C4-2B (cell line): Measurements from ENCODE around the gene ARID5B.

ENCODE experiments used
- H3K27ac ChIP-seq: fragments of 450-650 bp; 2 replicates; pipeline ENCODE4 v1.5.1; 2017
- CTCF ChIP-seq: fragments of 450-650 bp; conservative IDR thresholded peaks from 2 replicates; pipeline ENCODE4 v1.5.1; 2017; ENCODE audit warnings: mild to moderate bottlenecking
- ZFX ChIP-seq: fragments of 450-650 bp; IDR thresholded peaks from 2 replicates; pipeline ENCODE4 v1.6.1; 2017

ARID5B gene

DNA sequence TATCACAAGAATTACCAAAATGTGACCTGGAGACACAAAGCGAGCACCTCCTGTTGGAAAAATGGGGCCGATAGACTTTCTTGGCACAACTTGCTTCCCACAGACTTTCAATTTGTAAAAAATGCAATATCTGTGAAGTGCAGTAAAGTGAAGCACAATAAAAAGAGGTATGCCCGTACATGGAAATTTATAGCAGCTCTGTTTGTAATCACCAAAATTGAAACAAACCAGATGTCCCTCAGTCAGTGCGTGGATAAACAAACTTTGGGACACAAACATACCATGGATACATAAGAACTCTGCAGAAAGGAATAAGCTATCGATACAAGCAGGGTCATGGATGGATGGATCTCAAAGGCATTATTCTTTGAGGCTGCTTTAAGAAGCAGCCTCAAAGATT is 33.6 kb downstream of the ARID5B start:
- no peak overlapping the region for H3K27ac ChIP-seq
- no peak for TF ChIP-seq ZFX
- TF ChIP-seq CTCF, result no peak

GRCh38 chr10:61936770-61937169 is 35.3 kb downstream of the ARID5B start:
- H3K27ac ChIP-seq, result no peak overlapping the region; the same call in 1 of the 2 replicates
- TF ChIP-seq CTCF (no peak), ZFX (no peak)

GRCh38 chr10:61937631-61938351 is 36.3 kb downstream of the ARID5B start:
- H3K27ac ChIP-seq, result no peak overlapping the region
- TF ChIP-seq ZFX, result no peak
- TF ChIP-seq CTCF, result no peak

DNA sequence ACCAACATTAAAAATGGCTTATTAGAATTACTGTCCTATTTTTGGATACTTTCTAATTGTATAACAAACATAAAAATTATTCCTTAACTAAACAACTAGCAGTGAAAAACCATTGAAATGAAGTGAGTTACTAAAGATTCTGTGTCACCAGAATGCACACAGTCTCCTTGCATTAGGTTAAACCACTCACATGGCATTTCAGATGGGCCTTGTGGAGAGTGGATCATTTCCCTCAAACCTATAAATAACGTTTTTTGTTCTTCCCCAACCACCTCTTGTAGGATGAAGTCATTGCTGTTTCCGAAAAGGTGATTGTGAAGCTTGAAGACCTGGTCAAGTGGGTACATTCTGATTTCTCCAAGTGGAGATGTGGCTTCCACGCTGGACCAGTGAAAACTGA is 38.4 kb downstream of the ARID5B start:
- no peak overlapping the region for H3K27ac ChIP-seq
- TF ChIP-seq ZFX (no peak), CTCF (no peak)

DNA sequence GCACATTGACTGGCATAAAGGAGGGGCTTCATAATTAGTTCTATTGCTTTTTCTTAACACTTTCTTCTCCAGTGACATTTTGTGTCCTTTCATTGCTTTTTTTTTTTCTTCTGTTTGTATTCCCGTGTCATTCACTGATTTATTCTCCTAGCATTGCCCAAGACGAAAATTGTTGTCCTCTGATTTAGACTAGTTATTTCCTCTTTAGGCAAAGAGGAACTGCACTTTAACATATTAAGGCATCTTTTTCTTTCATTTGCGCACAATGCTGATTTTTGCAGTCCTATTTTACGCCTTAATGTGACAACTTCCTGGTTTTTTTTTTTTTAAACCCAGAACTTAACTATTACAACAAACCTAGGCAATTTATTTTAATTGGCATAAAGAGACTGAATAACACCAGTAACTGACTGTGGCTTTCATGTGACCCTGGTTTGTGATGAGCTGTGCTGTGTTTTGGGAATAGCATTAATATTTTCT is 39.7 kb downstream of the ARID5B start:
- no peak overlapping the region for H3K27ac ChIP-seq
- TF ChIP-seq ZFX (no peak), CTCF (no peak)

DNA sequence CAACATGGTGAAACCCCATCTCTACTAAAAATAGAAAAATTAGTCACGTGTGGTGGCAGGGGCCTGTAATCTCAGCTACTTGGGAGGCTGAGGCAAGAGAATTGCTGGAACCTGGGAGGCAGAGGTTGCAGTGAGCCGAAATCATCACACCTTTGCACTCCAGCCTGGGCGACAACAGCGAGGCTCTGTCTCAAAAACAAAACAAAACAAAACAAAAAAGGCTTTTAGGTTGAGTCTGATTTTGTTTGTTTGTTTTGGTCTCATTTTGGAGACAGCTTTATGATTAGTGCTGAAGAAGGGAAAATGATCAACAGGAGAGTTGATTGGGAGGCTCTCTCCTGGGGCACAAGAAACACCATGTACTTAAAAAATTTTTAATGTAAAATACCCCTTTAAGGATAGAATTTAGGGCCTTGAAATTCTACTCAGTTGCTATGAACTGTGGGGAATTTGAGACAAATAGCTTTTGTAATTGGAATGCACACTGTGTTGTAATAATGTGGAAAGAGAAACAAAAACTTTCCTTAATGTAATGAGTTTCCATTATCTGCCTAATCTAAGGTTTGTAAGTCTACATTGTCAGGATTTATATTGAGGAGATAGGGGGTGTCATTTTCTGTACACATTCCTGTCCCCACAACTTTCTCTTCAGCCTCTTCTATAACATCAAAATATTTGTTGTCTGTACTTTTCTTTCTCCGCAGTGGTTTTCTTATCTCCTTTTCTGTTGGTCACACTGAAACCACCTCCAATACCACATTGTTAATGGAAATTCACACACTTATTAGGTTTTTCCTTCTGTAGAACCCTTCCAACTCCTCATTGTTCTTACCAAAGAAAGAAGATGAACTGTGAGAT is 41.3 kb downstream of the ARID5B start:
- TF ChIP-seq ZFX (no peak), CTCF (no peak)
- no peak overlapping the region; the same call in 1 of the 2 replicates for H3K27ac ChIP-seq
